ENCODE data around the gene NUDCD2.

GRCh38 chr5:163445345-163445744 is 14.6 kb downstream of the NUDCD2 start:
- TF ChIP-seq, protein P1, sequence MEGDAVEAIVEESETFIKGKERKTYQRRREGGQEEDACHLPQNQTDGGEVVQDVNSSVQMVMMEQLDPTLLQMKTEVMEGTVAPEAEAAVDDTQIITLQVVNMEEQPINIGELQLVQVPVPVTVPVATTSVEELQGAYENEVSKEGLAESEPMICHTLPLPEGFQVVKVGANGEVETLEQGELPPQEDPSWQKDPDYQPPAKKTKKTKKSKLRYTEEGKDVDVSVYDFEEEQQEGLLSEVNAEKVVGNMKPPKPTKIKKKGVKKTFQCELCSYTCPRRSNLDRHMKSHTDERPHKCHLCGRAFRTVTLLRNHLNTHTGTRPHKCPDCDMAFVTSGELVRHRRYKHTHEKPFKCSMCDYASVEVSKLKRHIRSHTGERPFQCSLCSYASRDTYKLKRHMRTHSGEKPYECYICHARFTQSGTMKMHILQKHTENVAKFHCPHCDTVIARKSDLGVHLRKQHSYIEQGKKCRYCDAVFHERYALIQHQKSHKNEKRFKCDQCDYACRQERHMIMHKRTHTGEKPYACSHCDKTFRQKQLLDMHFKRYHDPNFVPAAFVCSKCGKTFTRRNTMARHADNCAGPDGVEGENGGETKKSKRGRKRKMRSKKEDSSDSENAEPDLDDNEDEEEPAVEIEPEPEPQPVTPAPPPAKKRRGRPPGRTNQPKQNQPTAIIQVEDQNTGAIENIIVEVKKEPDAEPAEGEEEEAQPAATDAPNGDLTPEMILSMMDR (IDR thresholded peaks at IDR 0.05; ENCODE audit: insufficient read depth, low read depth, low read length): no peak
- TF ChIP-seq EZH2 (IDR thresholded peaks at IDR 0.05; ENCODE audit: insufficient read depth, low read length): no peak
